ENCODE measurements around the gene ZNF467. TPM values are rescaled to one million over a fixed set of nuclear protein-coding genes. Genes with fewer than 3 reads are reported as not detected.

ZNF467 gene
- total RNA-seq, 4 donors from 2014 or later = 6.2 to 12.1 (median 9.8) TPM

DNA sequence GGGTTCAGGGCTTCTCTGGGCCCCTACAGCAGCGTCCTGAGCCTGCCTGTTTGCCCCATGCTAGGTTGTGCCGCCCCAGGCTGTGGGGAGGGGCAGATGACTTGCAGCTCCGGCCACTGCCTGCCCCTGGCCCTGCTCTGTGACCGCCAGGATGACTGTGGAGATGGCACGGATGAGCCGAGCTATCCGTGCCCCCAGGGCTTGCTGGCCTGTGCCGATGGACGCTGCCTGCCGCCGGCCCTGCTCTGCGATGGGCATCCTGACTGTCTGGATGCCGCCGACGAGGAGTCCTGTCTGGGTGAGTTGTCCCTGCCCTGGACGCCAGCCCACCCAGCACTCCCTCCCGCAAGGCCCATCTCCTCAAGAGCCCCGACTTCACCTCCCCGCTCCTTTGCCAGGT, 15.7 kb upstream of the ZNF467 start:
- WGBS, 2 donors = 80 to 89% methylated on average over 9 to 18 of the region's 19 CpGs
- no peak for TF ChIP-seq POLR2A (IDR thresholded peaks at IDR 0.05)
- TF ChIP-seq, protein P1, sequence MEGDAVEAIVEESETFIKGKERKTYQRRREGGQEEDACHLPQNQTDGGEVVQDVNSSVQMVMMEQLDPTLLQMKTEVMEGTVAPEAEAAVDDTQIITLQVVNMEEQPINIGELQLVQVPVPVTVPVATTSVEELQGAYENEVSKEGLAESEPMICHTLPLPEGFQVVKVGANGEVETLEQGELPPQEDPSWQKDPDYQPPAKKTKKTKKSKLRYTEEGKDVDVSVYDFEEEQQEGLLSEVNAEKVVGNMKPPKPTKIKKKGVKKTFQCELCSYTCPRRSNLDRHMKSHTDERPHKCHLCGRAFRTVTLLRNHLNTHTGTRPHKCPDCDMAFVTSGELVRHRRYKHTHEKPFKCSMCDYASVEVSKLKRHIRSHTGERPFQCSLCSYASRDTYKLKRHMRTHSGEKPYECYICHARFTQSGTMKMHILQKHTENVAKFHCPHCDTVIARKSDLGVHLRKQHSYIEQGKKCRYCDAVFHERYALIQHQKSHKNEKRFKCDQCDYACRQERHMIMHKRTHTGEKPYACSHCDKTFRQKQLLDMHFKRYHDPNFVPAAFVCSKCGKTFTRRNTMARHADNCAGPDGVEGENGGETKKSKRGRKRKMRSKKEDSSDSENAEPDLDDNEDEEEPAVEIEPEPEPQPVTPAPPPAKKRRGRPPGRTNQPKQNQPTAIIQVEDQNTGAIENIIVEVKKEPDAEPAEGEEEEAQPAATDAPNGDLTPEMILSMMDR (IDR thresholded peaks at IDR 0.05) = no peak
- intact Hi-C loops (cut with DNase I; ENCODE audit: low total_unique reads) = no loop called here
- no peak for DNase-seq (ENCODE audit: low spot score in 2 of 2)
- no peak overlapping the region for H3K4me3 ChIP-seq (ENCODE audit: low read depth, poor library complexity, severe bottlenecking)

DNA sequence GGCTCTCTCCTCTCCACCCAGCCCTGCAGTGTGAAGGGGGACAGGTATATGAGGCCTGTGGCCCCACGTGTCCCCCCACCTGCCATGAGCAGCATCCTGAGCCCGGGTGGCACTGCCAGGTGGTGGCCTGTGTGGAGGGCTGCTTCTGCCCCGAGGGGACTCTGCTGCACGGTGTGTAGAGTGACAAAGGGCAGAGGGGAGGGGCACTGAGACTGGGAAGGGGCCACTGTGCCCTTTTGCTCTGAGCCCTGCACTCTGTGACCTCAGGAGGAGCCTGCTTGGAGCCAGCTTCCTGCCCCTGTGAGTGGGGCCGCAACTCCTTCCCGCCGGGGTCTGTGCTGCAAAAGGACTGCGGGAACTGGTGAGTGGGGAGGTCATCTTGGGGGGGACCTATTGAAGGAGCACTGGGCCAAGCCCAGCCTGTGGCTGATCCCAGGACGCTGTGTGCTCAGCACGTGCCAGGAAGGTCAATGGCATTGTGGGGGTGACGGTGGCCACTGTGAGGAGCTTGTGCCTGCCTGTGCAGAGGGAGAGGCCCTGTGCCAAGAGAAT, 15.0 kb upstream of the ZNF467 start:
- no peak for TF ChIP-seq POLR2A (IDR thresholded peaks at IDR 0.05)
- TF ChIP-seq, protein P1 (IDR thresholded peaks at IDR 0.05) = no peak
- 64 to 66% methylated on average over 11 of the region's 11 CpGs for WGBS, 2 donors
- intact Hi-C loops (cut with DNase I; ENCODE audit: low total_unique reads) = no loop called here
- no peak overlapping the region for H3K4me3 ChIP-seq (ENCODE audit: low read depth, poor library complexity, severe bottlenecking)
- DNase-seq (ENCODE audit: low spot score in 2 of 2) = no peak

DNA sequence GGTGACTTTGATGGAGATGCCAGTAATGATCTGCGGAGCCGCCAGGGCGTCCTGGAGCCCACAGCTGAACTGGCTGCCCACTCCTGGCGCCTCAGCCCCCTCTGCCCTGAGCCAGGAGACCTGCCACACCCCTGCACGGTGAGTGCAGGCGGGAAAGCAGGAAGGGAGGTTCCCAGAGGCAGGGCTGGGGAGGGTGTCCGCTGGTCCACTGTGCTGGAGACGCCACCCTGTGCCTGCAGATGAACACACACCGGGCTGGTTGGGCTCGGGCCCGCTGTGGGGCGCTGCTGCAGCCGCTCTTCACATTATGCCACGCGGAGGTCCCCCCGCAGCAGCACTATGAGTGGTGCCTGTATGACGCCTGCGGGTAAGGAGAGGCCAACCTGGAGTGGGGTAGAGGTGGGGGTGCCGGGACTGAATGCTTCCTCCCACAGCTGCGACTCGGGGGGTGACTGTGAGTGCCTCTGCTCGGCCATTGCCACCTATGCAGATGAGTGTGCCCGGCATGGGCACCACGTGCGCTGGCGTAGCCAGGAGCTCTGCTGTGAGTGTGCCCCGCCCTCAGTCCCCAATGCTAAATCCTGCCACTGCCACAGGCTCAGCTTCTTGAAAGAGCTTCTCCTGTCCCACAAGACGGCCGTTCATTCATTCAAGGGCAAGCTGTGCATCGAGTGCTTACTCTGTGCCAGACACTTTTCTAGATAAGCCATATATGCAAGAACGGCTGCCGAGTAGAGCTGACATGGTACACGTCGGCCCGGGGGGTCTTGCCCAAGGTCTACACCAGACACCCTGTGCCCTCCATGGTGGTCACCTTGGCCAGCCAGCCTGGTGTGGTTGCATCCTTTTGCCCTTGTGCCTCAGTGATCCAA, 14.3 kb upstream of the ZNF467 start:
- intact Hi-C loops (cut with DNase I; ENCODE audit: low total_unique reads) = no loop called here
- TF ChIP-seq POLR2A (IDR thresholded peaks at IDR 0.05) = no peak
- TF ChIP-seq, protein P1 (IDR thresholded peaks at IDR 0.05) = no peak
- WGBS, 2 donors = 23 to 55% methylated on average over 28 to 34 of the region's 35 CpGs
- H3K4me3 ChIP-seq (ENCODE audit: low read depth, poor library complexity, severe bottlenecking) = no peak overlapping the region
- no peak for DNase-seq (ENCODE audit: low spot score in 2 of 2)

DNA sequence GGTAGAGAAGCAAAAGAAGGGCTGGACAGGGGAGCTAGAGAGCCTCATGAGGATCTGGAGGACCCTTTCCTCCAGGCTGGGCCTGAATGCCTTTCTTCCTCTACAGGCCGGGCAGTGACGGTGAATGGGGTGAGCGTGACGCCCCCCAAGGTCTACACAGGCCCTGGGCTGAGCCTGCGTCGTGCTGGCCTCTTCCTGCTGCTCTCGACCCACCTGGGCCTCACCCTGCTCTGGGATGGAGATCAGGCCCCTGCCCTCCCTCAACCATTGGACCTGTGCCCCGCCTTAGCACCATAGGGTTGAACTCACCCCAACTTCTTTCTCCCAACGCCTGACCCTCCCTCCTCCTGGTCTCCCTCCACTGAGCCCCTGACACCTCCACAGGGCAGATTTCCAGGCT, 12.6 kb upstream of the ZNF467 start:
- no peak overlapping the region for H3K4me3 ChIP-seq (ENCODE audit: low read depth, poor library complexity, severe bottlenecking)
- WGBS, 2 donors = 79 to 88% methylated on average over 9 of the region's 9 CpGs
- DNase-seq (ENCODE audit: low spot score in 2 of 2) = no peak
- TF ChIP-seq, protein P1 (IDR thresholded peaks at IDR 0.05) = no peak
- TF ChIP-seq POLR2A (IDR thresholded peaks at IDR 0.05) = no peak
- intact Hi-C loops (cut with DNase I; ENCODE audit: low total_unique reads) = no loop called here

DNA sequence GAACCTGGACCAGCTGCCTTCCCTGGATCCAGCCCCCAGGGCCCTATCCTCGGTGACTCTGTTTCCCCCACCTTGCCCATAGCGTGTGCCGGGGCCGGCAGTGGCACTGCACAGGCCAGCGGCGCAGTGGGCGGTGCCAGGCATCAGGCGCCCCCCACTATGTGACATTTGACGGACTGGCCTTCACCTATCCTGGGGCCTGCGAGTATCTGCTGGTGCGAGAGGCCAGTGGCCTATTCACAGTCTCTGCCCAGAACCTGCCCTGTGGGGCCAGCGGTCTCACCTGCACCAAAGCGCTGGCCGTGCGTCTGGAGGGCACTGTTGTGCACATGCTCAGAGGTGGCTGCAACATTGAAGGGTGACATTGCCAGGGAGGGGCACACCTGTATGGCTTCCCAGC, 12.0 kb upstream of the ZNF467 start:
- WGBS, 2 donors = 82 to 91% methylated on average over 5 to 14 of the region's 15 CpGs
- intact Hi-C loops (cut with DNase I; ENCODE audit: low total_unique reads) = no loop called here
- TF ChIP-seq, protein P1 (IDR thresholded peaks at IDR 0.05) = no peak
- TF ChIP-seq POLR2A (IDR thresholded peaks at IDR 0.05) = no peak
- H3K4me3 ChIP-seq (ENCODE audit: low read depth, poor library complexity, severe bottlenecking) = no peak overlapping the region
- DNase-seq (ENCODE audit: low spot score in 2 of 2) = no peak
